Calu3 (cell line): Measurements from ENCODE around the gene GMDS. TPM values are rescaled to one million over a fixed set of nuclear protein-coding genes. Genes with fewer than 3 reads are reported as not detected.

ENCODE experiments used
- BruUV-seq: library from RNA; stranded (reverse); fragments of 400-500 nt; replicated peaks from 2 replicates; lab custom pipeline; 2021; lab: Mats Ljungman, UMichigan
- CTCF ChIA-PET: fragments of 300-600 bp; sonication (Branson Sonifier 250); formaldehyde crosslinking; loops from one replicate; lab custom pipeline; 2022; ENCODE audit warnings: antibody characterized with exemption; lab: Charles Lee
- DNase-seq: peaks from one replicate; pipeline ENCODE4 v3.0.0; 2022
- H3K27ac Mint-ChIP-seq: one replicate; pipeline ENCODE4 v1.8.0; 2022; ENCODE audit warnings: mixed read lengths; ENCODE audit not compliant: unreplicated experiment
- H3K27me3 Mint-ChIP-seq: one replicate; pipeline ENCODE4 v1.8.0; 2022; ENCODE audit warnings: mixed read lengths; ENCODE audit not compliant: unreplicated experiment
- H3K36me3 Mint-ChIP-seq: one replicate; pipeline ENCODE4 v1.8.0; 2022; ENCODE audit warnings: mild to moderate bottlenecking, moderate library complexity, mixed read lengths; ENCODE audit not compliant: insufficient read depth, unreplicated experiment
- H3K4me1 Mint-ChIP-seq: one replicate; pipeline ENCODE4 v1.8.0; 2022; ENCODE audit warnings: mild to moderate bottlenecking, low read depth, mixed read lengths; ENCODE audit not compliant: unreplicated experiment
- H3K4me3 Mint-ChIP-seq: one replicate; pipeline ENCODE4 v1.8.0; 2022; ENCODE audit warnings: mild to moderate bottlenecking, low read depth, moderate library complexity, mixed read lengths; ENCODE audit not compliant: unreplicated experiment
- H3K9me3 Mint-ChIP-seq: one replicate; pipeline ENCODE4 v1.8.0; 2022; ENCODE audit warnings: low read depth, mixed read lengths; ENCODE audit not compliant: unreplicated experiment
- CTCF ChIP-seq: fragments of 200-600 bp; IDR thresholded peaks from one replicate; pipeline ENCODE4 v1.8.0; 2022; ENCODE audit warnings: antibody characterized with exemption; ENCODE audit not compliant: unreplicated experiment
- intact Hi-C: fragments of 100-400 bp; cut with micrococcal nuclease; formaldehyde crosslinking; loops from one replicate; pipeline ENCODE4 v1.10.0; 2022; ENCODE audit not compliant: unreplicated experiment
- total RNA-seq: library from RNA; stranded (reverse); gene quantifications from 2 replicates; pipeline ENCODE4 v1.2.3, GENCODE V29; 2022

Gene GMDS
- total RNA-seq, 1 experiment from 2014 or later, result 58.2 TPM

- Mint-ChIP-seq H3K36me3 (no peaks in the 10 kb centered on the region), H3K27me3 (peaks cover 39% of the 10 kb centered on the region), H3K4me1 (no peaks in the 10 kb centered on the region), H3K4me3 (no peak overlapping the region), H3K27ac (no peak overlapping the region), H3K9me3 (no peaks in the 10 kb centered on the region)
- no TSS peak for BruUV-seq
- intact Hi-C loops, result no loop called here
- CTCF ChIA-PET, result no interaction called here
- no peak for TF ChIP-seq CTCF
- DNase-seq, result no peak
Measured at GRCh38 chr6:1580585-1580984, 664.8 kb downstream of the GMDS start.

GRCh38 chr6:1580109-1580508 lies 665.3 kb downstream of the GMDS start:
- DNase-seq, result no peak
- no peaks in the 10 kb centered on the region for H3K4me1 Mint-ChIP-seq
- H3K27ac Mint-ChIP-seq, result no peak overlapping the region
- no TSS peak for BruUV-seq
- intact Hi-C loops, result no loop called here
- no peaks in the 10 kb centered on the region for H3K36me3 Mint-ChIP-seq
- no peak for TF ChIP-seq CTCF
- no peak overlapping the region for H3K4me3 Mint-ChIP-seq
- H3K9me3 Mint-ChIP-seq, result no peaks in the 10 kb centered on the region
- CTCF ChIA-PET, result no interaction called here
- peaks cover 35% of the 10 kb centered on the region for H3K27me3 Mint-ChIP-seq

- no peaks in the 10 kb centered on the region for H3K4me1 Mint-ChIP-seq
- intact Hi-C loops, result no loop called here
- no peak for DNase-seq
- no peak overlapping the region for H3K4me3 Mint-ChIP-seq
- no peaks in the 10 kb centered on the region for H3K36me3 Mint-ChIP-seq
- CTCF ChIA-PET, result no interaction called here
- H3K27ac Mint-ChIP-seq, result no peak overlapping the region
- no TSS peak for BruUV-seq
- H3K9me3 Mint-ChIP-seq, result no peaks in the 10 kb centered on the region
- no peak for TF ChIP-seq CTCF
- peaks cover 35% of the 10 kb centered on the region for H3K27me3 Mint-ChIP-seq
Measured at GRCh38 chr6:1579096-1579495, 666.3 kb downstream of the GMDS start.

- Mint-ChIP-seq H3K4me3 (no peak overlapping the region), H3K9me3 (no peaks in the 10 kb centered on the region), H3K27me3 (peaks cover 25% of the 10 kb centered on the region), H3K4me1 (no peaks in the 10 kb centered on the region), H3K27ac (no peak overlapping the region), H3K36me3 (no peaks in the 10 kb centered on the region)
- TF ChIP-seq CTCF, result no peak
- intact Hi-C loops, result no loop called here
- BruUV-seq, result no TSS peak
- no peak for DNase-seq
- CTCF ChIA-PET, result no interaction called here
Measured at GRCh38 chr6:1577896-1578745, 667.3 kb downstream of the GMDS start.
